ENCODE measurements around the gene KCNG2.

KCNG2 gene

DNA sequence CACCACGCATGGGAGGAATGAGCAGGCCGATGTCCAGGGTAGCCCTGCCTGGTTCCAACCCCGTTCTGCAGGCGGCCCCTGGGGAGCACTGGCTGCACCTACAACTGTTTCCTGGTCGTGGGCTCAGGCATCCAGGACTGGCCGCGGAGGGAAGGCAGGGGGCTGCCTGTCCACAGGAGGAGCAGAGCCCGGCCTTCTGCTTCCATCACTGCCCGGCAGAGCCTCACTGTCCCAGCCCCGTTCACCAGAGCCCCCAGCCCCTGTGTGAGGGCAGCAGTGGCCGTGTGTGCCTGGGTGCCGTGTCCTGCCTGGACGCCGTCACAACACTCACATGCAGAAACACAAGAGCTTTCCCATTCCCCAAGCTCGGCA, 56.2 kb downstream of the KCNG2 start:
- POLR2A ChIA-PET: no interaction called here
- DNase-seq (ENCODE audit: low read depth, low spot score): no peak
- CTCF ChIA-PET: no interaction called here
- H3K4me3 ChIP-seq (ENCODE audit: low read depth, low read length): no peak overlapping the region
- TF ChIP-seq, protein P1, sequence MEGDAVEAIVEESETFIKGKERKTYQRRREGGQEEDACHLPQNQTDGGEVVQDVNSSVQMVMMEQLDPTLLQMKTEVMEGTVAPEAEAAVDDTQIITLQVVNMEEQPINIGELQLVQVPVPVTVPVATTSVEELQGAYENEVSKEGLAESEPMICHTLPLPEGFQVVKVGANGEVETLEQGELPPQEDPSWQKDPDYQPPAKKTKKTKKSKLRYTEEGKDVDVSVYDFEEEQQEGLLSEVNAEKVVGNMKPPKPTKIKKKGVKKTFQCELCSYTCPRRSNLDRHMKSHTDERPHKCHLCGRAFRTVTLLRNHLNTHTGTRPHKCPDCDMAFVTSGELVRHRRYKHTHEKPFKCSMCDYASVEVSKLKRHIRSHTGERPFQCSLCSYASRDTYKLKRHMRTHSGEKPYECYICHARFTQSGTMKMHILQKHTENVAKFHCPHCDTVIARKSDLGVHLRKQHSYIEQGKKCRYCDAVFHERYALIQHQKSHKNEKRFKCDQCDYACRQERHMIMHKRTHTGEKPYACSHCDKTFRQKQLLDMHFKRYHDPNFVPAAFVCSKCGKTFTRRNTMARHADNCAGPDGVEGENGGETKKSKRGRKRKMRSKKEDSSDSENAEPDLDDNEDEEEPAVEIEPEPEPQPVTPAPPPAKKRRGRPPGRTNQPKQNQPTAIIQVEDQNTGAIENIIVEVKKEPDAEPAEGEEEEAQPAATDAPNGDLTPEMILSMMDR (IDR thresholded peaks at IDR 0.05; ENCODE audit: insufficient read depth, low read length, missing control alignments): no peak

DNA sequence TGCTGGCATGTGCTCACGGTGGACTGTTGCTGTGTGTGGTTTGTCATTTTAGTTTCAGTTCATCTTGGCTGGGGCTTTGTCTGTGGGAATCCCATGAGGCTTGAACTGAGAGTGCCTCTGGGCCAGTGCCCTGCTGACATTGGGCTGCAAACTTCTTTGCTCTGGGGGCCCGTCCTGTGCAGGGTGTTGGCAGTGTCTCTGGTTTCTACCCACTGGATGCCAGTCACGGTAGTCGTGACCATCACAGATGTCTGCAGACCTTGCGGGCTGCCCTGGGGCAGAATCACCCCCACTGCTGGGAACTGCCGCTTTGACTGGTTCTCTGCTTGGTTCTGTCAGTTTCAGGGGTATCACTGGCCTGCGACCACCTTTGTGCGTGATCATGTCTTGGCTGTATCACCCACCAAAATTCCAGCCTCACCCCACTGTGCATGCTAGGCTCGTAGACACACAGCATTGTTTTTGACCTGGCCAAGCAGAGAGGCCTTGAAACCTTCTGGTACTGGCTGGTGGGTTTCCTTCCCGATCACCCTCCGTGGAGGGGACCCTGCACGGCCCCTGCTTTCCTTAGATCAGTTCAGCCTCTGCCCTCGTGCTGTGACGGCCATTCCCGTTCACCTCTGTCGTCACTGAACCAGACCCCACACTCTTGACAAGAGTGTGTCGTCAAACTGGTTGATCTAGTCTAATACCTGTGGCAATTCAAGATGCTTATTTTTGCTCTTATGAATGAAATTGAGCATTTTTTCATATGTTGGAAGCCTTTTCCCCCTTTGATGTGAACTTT, 57.6 kb downstream of the KCNG2 start:
- TF ChIP-seq, protein P1 (IDR thresholded peaks at IDR 0.05; ENCODE audit: insufficient read depth, low read length, missing control alignments): no peak
- ChIA-PET CTCF (no interaction called here), POLR2A (no interaction called here)
- DNase-seq (ENCODE audit: low read depth, low spot score): no peak
- no peak overlapping the region for H3K4me3 ChIP-seq (ENCODE audit: low read depth, low read length)

DNA sequence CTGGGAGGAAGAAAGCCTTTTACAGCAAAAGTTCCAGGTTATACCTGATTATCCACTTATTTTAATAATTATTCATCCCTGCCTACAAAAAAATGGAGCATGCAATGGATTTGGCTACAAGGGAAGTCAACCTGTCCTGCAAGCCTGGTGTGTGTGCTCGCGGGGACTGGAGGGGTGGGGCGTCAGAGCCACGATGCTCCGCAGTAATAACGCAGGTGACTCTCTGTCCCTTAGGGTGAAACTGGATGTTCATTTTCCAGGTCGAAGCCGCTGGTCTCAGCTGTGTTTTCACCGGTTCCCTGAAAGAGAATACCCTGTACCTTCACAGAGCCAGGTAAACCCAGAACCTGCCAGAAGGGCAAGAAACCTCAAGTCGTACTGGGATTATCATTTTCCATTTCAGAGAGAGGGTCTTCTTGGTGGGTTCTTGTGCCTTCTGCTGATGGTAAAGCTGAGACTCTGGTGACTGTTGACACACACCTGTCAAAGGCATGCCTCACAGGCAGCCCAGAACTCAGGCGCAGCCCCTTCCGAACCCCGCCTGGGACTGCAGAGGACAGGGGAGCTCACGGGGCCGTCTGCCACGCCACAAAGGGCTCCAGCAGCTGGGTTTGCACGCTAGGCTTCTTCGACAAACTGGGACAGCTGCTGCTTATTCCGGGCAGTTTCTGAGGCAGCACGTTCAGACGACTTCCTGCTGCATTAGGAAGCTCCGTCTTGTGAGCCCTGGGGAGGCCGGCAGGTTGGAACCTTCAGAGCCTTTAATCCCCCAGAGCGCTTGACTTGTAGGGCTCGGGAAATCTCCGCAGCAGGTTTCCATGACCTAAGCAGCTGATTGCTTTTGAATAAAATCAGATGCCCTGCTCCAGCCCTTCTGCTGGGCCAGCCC, 58.6 kb downstream of the KCNG2 start:
- CTCF ChIA-PET: no interaction called here

DNA sequence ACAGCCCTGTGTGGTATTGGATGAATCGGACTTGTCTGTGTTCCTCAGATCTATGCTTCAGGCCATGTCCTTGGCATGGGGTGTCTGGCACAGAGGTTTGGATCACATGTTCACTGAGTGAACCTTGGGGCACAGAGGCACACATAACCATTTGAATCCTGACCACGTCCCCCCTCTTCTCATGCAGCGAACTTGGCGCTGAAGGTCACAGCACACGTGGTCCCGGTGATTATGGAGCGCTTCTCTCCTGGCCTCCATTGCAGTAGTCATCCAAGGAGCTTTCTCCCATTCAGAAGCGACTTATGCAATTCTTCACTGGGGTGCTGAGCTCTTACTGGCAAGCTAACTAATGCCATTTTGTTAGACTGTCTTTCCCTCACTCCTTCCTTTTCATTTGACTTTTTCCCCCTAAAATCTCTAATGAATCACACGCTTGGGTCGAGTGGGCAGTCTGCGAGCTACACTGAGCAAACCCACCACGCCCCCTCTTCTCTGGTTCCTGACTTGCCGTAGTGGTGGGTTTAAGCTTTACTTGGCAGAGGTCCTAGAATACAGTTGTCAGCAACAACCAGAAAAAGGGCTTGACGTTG, 59.4 kb downstream of the KCNG2 start:
- ChIA-PET CTCF (no interaction called here), POLR2A (no interaction called here)
- no peak overlapping the region for H3K4me3 ChIP-seq (ENCODE audit: low read depth, low read length)
- TF ChIP-seq, protein P1 (IDR thresholded peaks at IDR 0.05; ENCODE audit: insufficient read depth, low read length, missing control alignments): no peak
- DNase-seq (ENCODE audit: low read depth, low spot score): no peak

More for the DNA sequence above, 58.6 kb downstream of the KCNG2 start:
- POLR2A ChIA-PET: no interaction called here
- no peak overlapping the region for H3K4me3 ChIP-seq (ENCODE audit: low read depth, low read length)
- DNase-seq (ENCODE audit: low read depth, low spot score): no peak
- TF ChIP-seq, protein P1 (IDR thresholded peaks at IDR 0.05; ENCODE audit: insufficient read depth, low read length, missing control alignments): no peak

DNA sequence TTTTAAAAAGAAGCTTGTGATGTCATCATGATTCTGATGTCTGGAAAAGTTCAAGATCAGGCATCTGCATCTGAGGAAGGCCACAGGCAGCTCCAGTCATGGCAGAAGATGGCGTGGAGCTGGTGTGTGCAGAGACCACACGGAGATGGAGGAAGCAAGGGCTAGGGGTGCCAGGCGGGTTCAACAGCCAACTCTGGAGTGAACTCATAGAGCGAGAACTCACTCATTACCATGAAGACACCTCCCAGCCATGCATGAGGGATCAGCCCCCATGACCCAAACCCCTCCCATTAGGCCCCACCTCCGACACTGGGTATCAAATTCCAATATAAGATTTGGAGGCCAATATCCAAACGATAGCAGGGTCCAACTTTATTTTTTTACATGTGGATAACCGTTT, 61.6 kb downstream of the KCNG2 start:
- ChIA-PET CTCF (no interaction called here), POLR2A (no interaction called here)
- TF ChIP-seq, protein P1 (IDR thresholded peaks at IDR 0.05; ENCODE audit: insufficient read depth, low read length, missing control alignments): no peak
- no peak for DNase-seq (ENCODE audit: low read depth, low spot score)
- no peak overlapping the region for H3K4me3 ChIP-seq (ENCODE audit: low read depth, low read length)

DNA sequence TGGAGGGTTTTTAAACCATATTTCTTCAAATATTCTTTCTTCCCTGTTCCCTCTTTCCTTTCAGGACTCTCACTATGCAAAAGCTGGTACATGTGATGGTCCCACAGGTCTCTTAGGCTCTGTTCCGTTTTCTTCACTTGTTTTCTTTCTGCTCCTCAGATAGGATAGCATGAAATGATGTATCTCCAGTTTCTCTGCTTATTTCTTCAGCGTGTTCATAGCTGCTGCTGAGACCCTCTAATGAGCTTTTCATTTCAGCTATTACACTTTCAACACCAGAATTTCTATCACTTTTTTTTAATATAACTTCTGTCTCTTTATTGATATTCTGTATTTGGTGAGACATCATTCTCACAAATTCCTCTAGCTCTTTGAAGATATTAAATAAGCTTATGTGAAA, 63.9 kb downstream of the KCNG2 start:
- DNase-seq (ENCODE audit: low read depth, low spot score): no peak
- POLR2A ChIA-PET: no interaction called here
- no peak overlapping the region for H3K4me3 ChIP-seq (ENCODE audit: low read depth, low read length)
- CTCF ChIA-PET: no interaction called here
- TF ChIP-seq, protein P1 (IDR thresholded peaks at IDR 0.05; ENCODE audit: insufficient read depth, low read length, missing control alignments): no peak
